Fibroblast of the aortic adventitia (primary cell): ENCODE results near the gene MBTPS1. TPM values are rescaled to one million over a fixed set of nuclear protein-coding genes. Genes with fewer than 3 reads are reported as not detected.

Experiments used
- DNase-seq: peaks from one replicate; pipeline ENCODE4 v3.0.0-alpha.2; 2010; ENCODE audit warnings: low read depth
- H3K4me3 ChIP-seq: 2 replicates; pipeline ENCODE4 v1.5.1; 2011; ENCODE audit warnings: low read depth, mild to moderate bottlenecking, control low read depth, low read length, moderate library complexity
- CTCF ChIP-seq: IDR thresholded peaks from 2 replicates; pipeline ENCODE4 v1.5.1; 2011; ENCODE audit warnings: mild to moderate bottlenecking, low read length, control low read depth, inconsistent platforms; ENCODE audit not compliant: insufficient read depth
- total RNA-seq: library from RNA; depleted of rRNA; stranded (reverse); fragments of >200 nt; gene quantifications from 2 replicates; pipeline ENCODE4 v1.2.3, GENCODE V29; 2012; ENCODE audit warnings: low replicate concordance

MBTPS1 gene
- total RNA-seq, 1 donor, result 89.0 TPM

- no peak for DNase-seq
- no peak for TF ChIP-seq CTCF
- no peak overlapping the region for H3K4me3 ChIP-seq
These were observed 30.4 kb downstream of the MBTPS1 start for GRCh38 chr16:84086341-84086740.

DNA sequence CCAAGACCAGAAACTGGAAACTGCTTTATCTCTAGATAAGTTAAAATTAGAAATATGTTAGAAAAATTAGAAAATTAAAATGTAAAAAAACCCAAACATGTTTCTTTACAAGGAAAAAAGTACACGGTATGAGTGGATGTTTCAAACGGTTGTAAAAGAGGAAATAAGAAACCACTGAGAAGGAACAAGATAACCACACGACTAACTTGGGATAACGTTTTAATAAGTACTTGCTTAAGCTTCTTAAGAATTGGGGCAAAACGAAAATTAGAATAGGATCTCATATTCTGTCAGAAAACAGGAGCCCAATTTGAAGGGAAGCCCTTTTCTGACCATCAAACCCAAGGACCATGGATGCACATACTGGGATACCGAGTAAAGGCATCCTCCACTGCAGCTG lies 31.0 kb downstream of the MBTPS1 start:
- H3K4me3 ChIP-seq, result no peak overlapping the region
- no peak for DNase-seq
- TF ChIP-seq CTCF, result no peak

DNA sequence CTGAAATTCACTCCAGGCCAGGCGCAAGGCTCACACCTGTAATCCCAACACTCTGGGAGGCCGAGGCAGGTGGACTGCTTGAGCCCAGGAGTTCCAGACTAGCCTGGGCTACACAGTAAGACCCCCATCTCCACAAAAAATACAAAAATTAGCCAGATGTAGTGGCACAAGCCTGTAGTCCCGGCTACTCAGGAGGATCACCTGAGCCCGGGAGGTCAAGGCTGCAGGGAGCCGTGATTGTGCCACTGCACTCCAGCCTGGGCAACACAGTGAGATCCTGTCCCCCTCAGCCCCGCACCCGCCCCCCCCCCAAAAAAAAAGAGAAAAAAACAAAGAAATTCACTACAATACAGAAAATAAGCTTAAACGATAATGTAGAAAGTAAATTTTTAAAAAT lies 31.5 kb downstream of the MBTPS1 start:
- DNase-seq, result no peak
- no peak overlapping the region for H3K4me3 ChIP-seq
- no peak for TF ChIP-seq CTCF

DNA sequence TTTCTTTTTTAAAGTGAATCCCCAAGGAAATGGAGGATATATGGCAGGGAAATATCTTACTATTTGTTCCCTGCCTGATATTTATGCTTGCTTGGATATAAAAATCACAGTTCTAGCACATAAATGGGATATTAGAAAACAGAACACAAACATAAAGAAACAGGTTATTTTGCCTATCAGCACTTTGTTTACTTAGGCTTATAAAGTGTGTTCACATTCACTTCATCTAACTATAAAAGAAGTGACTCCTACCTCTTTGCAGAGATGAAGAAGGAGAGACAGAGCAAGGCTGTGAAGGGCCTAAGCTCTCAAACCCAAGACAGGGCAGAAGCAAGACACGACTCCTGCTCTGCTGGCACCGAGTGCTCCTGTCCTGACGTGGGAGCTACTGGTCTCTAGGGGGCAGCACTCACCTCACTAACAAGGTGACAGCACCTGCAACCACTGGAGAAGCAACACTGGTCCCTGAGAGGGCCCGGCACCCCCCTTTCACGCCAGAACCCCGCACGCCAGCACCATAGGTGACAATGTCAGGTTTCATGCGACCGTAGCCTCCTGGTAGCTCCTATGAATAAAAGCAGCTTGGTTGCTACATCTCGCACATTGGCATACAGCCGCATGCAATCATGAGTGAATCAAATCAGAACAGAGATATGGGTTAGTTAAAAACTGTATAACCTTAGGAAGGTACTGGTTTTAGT lies 32.0 kb downstream of the MBTPS1 start:
- H3K4me3 ChIP-seq, result no peak overlapping the region
- peak; percentile 59 for DNase-seq

DNA sequence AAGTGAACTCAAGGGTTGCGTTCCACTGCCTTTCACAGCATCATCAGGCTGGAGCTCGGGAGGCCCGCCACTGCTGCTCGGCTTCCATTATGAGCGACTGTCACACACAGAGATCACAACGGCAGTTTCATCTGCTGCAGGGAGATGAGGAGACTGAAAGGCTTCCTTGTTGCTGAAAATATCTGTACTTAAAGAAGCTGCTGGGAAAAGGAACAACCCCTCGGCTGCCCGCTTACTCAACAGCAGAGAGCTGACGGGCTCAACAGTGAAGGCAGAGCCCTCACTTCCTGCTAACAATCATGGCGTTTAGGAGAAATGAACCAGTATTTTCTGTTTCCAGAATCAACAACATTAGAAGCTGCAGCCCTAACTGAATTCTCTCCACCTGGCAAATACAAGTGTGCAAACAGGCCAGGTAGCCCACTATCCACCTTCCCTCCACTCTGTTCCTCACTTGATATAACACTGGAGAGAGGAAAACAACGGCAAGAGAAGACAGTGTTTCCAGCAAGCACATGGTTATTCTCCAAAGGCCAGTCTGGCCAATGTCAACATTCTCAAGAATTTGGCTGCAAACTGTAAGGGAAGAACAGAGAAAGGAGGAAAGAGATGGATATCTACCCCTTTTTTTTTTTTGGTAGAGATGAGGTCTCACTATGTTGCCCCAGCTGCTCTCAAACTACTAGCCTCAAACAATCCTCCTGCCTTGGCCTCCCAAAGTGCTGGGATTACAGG lies 33.7 kb downstream of the MBTPS1 start:
- no peak for TF ChIP-seq CTCF
- H3K4me3 ChIP-seq, result no peak overlapping the region
- peak; percentile 22 for DNase-seq

More for the DNA sequence above, 32.0 kb downstream of the MBTPS1 start:
- peak; percentile 65 for TF ChIP-seq CTCF

DNA sequence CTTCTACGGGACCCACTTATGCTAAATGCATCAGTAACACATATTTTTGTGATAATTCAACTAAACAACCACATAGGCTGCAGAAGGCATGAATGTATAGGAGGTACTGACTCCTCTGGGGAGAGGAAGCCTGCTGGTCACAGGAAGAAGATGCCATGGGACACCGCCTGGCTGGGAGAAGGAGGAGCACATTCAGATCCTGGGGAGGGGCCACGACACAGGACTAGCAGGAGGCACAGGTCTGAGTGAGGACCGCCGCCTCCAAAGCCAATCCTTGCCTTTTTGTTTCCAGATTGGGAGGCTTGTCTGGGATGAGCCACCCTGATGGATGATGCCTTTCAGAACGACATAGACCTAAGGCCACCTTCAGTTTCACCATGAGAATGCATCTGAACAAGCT lies 34.6 kb downstream of the MBTPS1 start:
- no peak for DNase-seq
- TF ChIP-seq CTCF, result no peak
- H3K4me3 ChIP-seq, result no peak overlapping the region
